ENCODE results near the gene LIAS. TPM values are rescaled to one million over a fixed set of nuclear protein-coding genes. Genes with fewer than 3 reads are reported as not detected.

LIAS gene
- total RNA-seq, 1 donor from 2014 or later = 10.9 TPM

- DNase-seq (ENCODE audit: low read depth) = peak; percentile 49
- TF ChIP-seq, protein P1, sequence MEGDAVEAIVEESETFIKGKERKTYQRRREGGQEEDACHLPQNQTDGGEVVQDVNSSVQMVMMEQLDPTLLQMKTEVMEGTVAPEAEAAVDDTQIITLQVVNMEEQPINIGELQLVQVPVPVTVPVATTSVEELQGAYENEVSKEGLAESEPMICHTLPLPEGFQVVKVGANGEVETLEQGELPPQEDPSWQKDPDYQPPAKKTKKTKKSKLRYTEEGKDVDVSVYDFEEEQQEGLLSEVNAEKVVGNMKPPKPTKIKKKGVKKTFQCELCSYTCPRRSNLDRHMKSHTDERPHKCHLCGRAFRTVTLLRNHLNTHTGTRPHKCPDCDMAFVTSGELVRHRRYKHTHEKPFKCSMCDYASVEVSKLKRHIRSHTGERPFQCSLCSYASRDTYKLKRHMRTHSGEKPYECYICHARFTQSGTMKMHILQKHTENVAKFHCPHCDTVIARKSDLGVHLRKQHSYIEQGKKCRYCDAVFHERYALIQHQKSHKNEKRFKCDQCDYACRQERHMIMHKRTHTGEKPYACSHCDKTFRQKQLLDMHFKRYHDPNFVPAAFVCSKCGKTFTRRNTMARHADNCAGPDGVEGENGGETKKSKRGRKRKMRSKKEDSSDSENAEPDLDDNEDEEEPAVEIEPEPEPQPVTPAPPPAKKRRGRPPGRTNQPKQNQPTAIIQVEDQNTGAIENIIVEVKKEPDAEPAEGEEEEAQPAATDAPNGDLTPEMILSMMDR (conservative IDR thresholded peaks at IDR 0.05; ENCODE audit: low read depth, low read length) = peak; percentile 84
- no peak overlapping the region for H3K4me3 ChIP-seq (ENCODE audit: low read depth, low read length)
Measured at GRCh38 chr4:39469429-39470077, 10.7 kb downstream of the LIAS start.

GRCh38 chr4:39470402-39470801, 11.5 kb downstream of the LIAS start:
- TF ChIP-seq, protein P1 (conservative IDR thresholded peaks at IDR 0.05; ENCODE audit: low read depth, low read length) = no peak
- no peak overlapping the region for H3K4me3 ChIP-seq (ENCODE audit: low read depth, low read length)
- DNase-seq (ENCODE audit: low read depth) = no peak

GRCh38 chr4:39472396-39472795, 13.5 kb downstream of the LIAS start:
- no peak overlapping the region for H3K4me3 ChIP-seq (ENCODE audit: low read depth, low read length)
- TF ChIP-seq, protein P1 (conservative IDR thresholded peaks at IDR 0.05; ENCODE audit: low read depth, low read length) = no peak
- DNase-seq (ENCODE audit: low read depth) = no peak

GRCh38 chr4:39476187-39476895, 17.5 kb downstream of the LIAS start:
- no peak for DNase-seq (ENCODE audit: low read depth)
- TF ChIP-seq, protein P1 (conservative IDR thresholded peaks at IDR 0.05; ENCODE audit: low read depth, low read length) = no peak

DNA sequence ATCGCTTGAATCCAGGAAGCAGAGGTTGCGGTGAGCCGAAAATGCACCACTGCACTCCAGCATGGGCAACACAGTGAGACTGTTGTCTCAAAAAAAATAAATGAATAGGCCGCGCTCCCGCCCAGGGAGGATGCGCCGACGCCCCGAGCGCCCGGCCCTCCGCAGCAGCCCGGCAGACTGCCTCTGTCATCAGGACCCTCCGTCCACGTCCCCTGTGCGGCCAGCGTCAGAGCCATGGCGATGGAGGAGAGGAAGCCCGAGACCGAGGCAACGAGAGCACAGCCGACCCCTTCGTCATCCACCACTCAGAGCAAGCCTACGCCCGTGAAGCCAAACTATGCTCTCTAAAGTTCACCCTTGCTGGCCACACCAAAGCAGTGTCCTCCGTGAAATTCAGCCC, 21.4 kb downstream of the LIAS start:
- no peak for DNase-seq (ENCODE audit: low read depth)
- TF ChIP-seq, protein P1 (conservative IDR thresholded peaks at IDR 0.05; ENCODE audit: low read depth, low read length) = no peak
- no peak overlapping the region for H3K4me3 ChIP-seq (ENCODE audit: low read depth, low read length)

More at GRCh38 chr4:39476187-39476895, 17.5 kb downstream of the LIAS start:
- H3K4me3 ChIP-seq (ENCODE audit: low read depth, low read length) = no peak overlapping the region

GRCh38 chr4:39480902-39481695, 22.2 kb downstream of the LIAS start:
- H3K4me3 ChIP-seq (ENCODE audit: low read depth, low read length) = no peak overlapping the region
- DNase-seq (ENCODE audit: low read depth) = no peak
- TF ChIP-seq, protein P1 (conservative IDR thresholded peaks at IDR 0.05; ENCODE audit: low read depth, low read length) = no peak

Measured in epithelial cell of proximal tubule (primary cell).